GM18498 (cell line): ENCODE data around the gene VSTM2L.

ENCODE experiments used
- ATAC-seq: cut with Tn5 transposase; IDR thresholded peaks from one replicate; pipeline ENCODE4 v1.9.1; 2021; ENCODE audit warnings: mild to moderate bottlenecking, moderate library complexity; ENCODE audit not compliant: unreplicated experiment

The VSTM2L gene

DNA sequence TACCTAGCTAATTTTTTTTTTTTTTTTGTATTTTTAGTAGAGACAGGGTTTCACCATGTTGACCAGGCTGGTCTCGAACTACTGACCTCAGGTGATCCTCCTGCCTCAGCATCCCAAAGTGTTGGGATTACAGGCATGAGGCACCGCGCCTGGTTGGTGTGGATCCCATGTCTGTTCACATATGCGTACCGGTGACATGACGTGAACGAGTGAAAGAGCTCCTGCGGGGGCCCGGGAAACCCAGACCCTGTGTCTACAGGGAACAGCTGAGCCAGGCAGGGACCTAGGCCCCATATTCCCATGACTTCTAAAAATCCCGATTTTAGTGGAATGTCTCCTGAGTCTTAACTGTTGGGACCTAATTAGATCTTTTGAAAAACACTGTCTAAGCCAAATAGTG lies 33.1 kb downstream of the VSTM2L start:
- ATAC-seq = no peak

DNA sequence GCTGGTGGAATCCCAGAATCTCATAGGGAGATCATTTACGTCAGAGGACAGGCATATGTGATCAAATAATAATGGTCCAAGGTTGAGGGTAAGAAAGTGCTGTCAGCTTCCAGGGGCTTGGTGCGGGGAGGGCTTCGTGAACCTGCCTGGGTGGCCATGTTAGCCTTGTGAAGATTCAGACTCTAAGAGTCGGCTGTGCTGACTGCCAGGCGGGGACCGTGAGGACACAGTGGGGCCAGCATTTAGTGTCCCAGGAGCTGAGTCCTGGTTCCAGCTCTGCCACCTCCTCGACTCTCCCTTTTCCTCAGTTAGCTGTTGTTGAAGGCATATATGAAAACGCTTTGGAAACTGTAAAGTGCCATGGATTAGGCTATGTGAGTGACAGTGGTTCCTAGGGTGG lies 33.5 kb downstream of the VSTM2L start:
- ATAC-seq = no peak

DNA sequence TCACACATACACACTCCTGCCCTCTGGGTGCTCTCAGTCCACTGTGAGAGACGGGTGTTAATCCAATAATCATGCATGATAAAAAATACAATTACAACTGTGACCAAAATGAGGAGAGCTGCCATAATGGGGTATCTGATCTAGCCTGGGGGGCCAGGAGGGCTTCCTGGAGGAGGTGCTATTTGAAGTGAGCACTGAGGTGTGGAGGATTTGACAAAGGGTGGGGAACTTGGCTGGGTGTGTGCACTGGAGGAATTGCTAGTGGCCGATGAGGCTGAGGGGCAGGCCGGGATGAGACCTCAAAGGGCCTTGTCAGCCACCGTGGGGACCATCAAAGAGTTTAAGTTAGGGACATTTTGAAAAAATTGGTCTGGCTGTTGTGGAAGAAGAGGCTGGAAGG lies 34.8 kb downstream of the VSTM2L start:
- no peak for ATAC-seq

DNA sequence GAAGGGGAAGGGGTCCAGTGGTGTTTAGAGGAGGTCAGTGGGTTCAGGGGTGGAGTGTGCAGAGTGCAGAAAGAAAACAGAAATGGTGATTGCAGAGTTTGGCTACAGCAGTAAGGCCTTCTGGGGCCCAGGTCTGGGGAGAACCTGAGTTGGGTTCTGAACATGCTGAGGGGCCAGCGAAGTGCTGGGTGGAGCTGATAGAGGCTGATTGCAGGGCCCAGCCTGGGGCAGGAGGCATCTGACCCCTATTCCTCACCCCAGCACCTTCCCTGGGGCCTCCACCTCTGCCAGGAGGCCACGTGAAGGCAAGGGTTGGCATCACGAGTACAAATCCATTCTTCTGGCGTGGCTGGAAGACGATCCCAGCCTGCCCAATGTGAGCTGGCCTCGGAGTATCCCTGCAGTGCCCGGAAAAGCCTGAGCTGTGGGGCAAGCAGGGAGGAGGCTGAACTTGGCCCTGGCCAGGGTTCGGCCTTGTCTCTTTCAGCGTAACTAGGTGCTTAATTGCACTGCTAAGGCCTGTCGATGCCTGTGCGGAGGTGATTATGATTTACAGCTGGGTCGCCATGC lies 35.3 kb downstream of the VSTM2L start:
- no peak for ATAC-seq

DNA sequence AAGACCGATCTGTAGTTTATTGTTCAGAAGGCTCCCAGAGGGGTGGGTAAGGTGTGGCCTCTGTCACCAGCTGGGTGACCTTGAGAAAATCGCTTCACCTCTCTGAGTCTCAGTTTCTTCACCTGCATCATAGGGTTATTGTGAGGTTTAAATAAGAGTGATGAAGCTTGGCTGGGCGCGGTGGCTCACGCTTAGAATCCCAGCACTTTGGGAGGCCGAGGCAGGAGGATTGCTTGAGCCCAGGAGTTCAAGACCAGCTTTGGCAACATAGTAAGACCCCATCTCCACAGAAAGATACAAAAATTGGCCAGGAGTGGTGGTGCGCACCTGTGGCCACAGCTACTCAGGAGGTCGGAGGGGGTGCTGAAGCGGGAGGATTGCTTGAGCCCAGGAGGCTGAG lies 36.0 kb downstream of the VSTM2L start:
- no peak for ATAC-seq

DNA sequence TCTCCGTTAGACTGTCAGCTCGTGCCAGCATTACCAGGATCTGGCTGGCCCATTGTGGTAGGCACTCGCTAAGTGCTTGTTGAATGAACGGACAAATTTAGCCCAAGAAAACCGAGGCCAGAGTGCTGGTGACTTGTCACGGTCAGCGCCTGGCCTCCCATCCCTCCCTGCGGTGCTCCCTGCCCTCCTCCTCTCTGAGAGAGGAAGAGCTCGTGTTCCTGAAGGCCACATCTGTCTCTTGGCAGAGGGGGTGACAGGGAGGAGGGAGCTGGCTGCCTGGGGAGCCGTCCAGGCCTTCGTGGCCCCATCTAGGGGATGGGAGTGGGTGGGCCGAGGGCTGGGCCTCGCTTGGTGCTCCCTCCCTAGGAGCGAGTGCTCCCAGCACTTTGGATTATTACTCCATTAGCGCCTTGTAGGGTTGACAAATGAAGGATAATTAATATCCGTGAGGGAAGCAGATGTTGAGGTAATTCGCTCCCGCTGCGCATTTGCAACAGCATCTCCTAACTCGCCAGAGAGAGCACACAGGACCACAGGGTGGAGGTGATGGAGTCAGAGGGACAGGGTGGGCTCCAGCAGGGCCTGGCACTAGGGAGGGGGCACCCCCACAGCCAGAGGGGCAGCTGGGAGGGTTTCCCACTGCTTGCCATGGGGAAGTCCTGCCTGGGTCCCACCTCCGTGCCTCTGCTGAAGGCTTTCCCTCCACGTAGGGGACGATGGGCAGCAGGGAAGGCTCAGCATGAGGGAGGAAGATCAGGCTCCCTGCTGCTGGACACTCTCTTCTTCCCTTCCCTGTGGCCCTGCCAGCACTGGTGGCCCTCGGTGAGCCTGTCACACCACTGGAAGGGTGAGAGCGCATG lies 37.0 kb downstream of the VSTM2L start:
- ATAC-seq = no peak

DNA sequence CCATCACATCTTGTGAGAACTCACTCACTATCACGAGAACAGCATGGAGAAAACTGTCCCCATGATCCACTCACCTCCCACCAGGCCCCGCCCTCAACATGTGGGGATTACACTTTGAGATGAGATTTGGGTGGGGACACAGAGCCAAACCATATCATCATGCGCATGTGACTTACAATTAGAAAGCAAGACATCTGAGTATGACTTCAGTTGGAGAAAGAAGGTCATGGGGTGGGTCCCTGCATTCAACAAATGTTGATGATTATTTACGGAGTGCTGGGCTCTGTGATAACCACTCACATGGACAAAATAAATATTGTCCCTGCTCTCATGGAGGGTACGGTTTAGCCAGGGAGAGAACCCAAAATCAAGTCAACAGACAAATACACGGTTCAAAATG lies 37.9 kb downstream of the VSTM2L start:
- no peak for ATAC-seq

DNA sequence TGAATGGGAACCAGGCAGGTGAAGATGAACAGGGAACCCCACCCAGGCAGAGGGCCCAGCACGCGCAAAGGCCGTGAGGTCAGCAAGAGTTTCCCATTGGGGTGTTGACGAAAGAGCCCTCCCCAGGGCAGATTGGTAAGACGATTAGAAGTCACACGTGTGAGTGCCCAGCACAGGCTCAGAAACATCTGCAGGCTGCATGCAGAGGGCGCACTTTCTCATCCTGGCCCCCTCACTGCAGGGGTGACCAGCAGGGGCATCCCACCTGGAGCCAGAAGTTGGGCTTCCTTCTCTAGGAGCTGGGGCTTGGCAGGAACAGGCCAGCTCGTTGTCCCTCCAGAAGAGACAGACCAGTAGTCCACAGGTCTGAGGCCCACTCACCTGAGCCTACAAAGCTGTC lies 38.4 kb downstream of the VSTM2L start:
- no peak for ATAC-seq

DNA sequence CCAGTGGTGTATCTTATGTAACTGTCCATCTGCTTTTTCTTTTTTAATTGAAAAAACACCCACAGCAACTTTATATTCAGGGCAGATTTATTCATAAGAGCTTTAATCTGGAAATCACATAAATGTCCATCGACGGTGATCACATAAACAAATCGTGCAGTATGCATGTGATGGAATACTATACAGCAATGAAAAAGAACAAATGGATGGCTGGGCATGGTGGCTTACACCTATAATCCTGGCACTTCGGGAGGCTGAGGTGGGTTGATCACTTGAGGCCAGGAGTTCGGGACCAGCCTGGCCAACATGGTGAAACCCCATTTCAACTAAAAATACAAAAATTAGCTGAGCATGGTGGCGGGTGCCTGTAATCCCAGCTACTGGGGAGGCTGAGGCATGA lies 39.1 kb downstream of the VSTM2L start:
- no peak for ATAC-seq

DNA sequence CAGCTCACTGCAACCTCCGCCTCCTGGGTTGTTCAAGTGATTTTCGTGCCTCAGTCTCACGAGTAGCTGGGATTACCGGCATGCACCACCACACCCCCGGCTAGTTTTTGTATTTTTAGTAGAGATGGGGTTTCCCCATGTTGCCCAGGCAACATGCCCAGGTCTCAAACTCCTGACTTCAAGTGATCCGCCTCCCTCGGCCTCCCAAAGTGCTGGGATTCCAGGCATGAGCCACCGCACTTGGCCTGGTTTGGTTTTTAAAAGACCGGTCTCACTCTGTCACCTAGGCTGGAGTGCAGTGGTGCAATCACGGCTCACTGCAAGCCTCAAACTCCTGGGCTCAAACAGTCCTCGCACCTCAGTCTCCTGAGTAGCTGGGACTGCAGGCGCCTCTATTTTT lies 40.1 kb downstream of the VSTM2L start:
- ATAC-seq = no peak

DNA sequence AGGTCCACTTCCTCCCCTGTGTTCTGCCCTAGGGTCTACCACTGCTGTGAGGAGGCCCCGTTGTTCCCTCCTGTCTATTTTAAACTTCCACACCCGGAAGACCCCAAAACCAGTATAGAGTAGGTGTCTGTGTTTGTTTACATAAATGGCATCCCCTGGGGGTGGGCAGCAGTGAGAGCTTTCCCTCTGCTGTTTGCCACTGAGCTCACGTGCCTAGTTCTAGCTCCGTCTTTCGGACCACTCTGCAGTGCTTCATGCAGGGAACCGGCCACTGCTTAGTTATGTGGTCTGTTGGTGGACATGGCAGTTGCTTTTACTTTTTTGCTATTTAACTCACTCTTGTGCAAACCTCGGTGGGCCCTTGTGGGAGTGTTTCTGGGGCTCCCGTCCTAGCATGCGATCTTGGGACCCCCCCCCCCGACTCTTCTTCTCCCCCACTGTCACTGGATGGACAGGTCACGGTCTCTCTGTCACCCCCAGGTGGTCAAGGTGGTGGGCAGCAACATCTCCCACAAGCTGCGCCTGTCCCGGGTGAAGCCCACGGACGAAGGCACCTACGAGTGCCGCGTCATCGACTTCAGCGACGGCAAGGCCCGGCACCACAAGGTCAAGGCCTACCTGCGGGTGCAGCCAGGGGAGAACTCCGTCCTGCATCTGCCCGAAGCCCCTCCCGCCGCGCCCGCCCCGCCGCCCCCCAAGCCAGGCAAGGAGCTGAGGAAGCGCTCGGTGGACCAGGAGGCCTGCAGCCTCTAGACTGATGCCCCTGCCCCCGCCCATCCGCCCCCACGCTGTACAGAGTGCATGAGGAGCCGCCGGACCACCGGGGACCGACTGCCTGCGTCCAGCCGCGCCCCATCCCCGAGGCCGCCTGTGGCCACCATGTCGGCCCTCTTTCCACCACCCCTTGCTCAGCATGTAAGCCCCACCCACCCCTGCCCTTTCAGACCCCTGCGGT lies 40.9 kb downstream of the VSTM2L start:
- no peak for ATAC-seq

DNA sequence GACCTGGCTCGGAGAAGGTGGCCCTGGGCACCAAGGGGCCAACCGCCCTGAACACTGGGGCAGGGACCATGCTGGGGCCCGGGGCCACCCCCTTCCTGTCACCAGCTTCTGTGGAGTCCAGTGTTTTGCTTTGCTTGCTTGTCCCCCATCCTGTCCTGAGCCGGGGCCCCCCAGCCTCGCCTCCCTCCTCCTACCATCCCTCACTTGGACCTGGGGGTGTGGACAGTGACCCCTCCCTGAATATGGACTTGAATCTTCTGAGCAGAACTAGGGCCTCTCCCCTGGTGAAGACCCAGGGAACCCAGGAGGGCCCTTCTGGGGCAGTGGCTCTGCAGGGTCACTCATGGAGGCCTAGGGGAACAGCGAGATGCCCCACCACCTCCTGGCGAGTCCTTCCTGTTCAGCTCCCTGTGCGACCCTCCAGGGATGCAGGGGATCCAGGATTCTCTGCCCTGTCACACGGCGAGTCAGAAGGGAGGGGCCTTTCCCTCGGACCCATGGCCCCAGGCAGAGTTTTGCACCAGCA lies 41.6 kb downstream of the VSTM2L start:
- no peak for ATAC-seq

DNA sequence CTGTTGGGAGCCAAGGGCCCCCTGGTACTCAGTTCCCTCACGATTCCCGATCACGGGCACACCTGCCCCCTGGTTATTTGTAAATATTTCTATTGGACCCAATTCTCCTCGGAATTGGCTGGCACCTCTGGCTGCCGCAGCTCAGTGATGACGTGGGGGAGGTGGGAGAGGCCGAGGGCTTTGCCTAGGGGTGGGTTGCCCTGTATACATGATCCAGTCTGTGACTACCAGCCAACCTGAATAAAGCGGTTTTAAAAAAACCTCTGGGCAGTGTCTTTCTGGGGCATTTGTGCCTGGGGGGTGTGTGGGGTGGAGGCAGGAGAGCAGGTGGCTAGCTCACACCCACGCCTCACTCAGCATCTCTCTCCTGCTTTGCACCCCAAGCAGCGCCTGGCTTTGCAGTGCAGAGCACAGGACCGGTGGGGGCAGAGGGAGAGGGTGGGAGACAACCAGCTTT lies 42.2 kb downstream of the VSTM2L start:
- ATAC-seq = no peak

DNA sequence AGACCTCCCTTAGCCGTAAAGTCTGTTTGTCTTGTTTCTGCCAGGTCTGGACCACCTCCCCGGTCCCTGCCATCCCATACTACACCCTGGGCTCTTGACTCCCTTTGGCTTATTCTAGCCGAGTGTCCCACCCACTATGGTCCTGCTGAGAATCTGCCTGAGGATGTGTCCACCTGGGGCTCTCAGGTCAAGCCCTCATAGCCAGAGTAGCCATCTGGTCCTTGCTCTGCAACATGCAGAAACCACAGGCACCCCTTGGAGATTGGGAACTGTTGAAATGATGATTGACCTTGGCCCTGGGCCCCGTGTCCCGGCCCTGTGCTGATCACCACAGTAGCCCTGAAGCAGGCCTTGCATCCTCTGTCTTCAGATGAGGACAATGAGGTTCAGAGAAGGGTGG lies 44.0 kb downstream of the VSTM2L start:
- ATAC-seq = no peak

DNA sequence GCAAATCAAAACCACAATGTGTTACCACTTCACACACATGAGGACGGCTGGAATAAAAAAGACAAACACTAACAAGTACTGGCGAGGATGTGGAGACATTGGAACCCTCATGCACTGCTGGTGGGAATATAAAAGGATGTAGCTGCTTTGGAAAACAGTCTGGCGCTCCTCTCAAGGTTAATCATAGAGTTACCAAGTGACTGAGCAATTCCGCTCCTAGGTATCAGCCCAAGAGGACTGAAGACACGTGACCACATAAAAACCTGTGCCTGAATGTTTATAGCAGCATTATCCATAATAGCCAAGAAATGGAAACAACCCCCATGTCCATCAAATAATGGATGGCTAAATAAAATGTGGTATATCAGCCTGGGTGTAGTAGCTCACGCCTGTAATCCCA lies 45.0 kb downstream of the VSTM2L start:
- no peak for ATAC-seq

DNA sequence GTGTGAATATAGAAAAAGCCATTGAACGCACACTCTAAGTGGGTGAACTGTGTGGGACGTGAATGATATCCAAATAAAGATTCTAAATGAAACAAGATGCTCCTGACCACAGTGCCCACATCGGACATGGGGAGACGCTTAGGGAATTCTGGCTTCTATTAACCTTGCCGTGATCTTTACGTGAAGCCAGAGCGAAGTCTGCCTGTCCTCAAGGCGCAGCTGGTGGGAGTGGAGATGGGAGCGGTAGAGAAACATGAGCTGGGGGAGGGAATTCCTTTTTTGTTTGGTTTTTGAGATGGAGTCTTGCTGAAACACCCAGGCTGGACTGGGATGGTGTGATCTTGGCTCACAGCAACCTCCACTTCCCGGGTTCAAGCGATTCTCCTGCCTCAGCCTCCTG lies 46.0 kb downstream of the VSTM2L start:
- ATAC-seq = no peak

DNA sequence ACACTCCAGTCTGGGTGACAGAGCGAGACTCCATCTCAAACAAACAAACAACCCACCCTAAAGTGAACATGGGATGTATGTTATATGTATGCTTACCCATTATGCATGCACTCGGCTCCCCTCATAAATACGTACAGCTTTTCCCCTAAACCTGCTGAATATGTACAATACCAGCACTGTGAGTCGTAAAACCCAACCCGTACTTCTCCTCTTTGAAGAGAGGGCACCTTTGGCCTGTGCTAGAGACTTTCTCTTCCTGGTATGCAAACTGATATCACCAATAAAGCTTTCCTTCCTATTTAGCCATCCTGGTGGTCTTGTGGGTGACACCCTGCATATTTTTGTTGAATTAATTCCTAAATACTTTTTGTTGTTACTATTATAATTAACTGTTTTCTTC lies 51.3 kb downstream of the VSTM2L start:
- ATAC-seq = no peak

DNA sequence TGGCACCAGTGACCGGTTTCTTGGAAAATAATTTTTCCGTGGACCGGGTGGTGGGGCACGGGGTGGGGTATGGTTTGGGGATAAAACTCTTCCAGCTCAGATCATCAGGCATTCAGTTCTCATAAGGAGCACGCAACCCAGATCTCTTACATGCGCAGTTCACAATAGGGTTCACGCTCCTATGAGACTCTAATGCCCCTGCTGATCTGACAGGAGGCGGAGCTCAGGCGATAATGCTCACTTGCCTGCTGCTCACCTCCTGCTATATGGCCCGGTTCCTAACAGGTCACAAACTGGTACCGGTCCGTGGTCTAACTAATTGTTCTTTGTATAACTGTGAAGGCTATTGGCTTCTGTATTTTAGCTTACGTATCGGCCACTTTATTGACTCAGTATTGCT lies 51.7 kb downstream of the VSTM2L start:
- ATAC-seq = no peak

DNA sequence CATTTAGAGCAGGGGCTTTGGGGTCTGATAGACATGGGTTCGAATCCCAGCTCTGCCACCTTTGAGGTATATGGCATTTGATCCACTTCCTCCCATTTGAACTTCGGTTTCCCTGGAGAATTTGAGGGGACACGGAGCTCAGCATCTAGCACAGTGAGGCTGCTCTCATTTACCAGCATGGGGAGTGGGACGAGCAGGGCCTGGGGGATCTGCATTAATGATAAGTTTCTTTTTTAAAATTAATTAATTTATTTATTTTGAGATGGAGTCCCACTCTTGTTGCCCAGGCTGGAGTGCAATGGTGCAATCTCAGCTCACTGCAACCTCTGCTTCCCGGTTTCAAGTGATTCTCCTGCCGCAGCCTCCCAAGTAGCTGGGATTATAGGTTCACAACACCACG lies 52.6 kb downstream of the VSTM2L start:
- no peak for ATAC-seq

DNA sequence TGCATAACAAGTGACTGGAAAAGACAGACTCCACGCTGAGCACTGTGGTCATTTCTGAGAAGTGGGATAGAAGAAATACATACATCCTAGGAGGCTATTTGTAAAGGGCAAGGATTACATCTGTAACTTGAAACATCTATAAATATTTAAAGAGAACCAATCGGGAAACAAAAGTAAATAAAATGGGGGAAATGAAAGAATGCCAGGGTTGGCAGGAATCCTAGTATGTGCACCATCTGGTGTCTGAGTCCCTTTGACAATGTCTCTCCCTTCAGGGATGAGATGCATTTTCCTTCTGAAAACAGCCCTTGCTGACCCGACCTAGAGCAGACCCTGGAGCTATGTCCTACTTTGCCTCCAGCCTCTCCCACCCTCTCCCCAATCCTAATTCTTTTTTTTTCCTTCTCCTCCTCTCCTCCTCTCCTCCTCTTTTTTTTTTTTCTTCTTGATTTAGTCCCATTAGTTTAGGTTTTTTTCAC lies 53.2 kb downstream of the VSTM2L start:
- ATAC-seq = no peak

DNA sequence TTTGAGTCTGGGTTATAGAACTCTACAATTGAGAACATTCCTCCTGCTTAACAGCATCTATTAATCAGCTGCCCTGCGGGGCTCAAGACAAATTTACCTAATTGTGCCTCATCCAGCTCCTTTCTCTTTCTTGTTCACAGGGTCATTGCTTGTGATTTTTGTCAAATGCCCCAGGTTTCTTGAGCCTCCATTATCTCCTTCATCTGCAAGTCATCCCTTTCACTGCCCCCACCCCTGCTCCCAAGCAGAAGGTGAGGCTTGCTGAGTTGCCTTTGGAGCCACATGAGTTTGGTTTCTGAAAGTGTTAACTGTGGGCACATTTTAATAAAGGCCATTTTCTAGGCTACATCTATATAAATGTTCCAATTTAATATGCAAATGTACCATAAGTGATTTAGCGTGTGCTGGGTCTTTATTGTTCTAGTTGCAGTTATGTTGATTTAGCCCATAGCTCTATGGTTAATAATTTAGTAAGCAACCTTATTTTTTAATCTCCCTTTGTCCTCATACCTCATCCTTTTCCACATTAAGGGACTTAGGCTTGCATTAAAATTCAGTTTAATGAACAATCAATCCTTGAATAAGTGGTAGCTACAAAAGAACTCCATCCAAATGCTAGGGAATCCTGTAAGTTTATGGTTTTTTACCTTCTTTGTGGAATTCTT lies 56.1 kb downstream of the VSTM2L start:
- no peak for ATAC-seq
